Glomerular endothelial cell (primary cell): ENCODE measurements around the gene LMLN. TPM values are rescaled to one million over a fixed set of nuclear protein-coding genes. Genes with fewer than 3 reads are reported as not detected.
"Not testable (repeated sequence)": the region's sequence is repeated elsewhere in the genome, so short reads cannot be mapped to it uniquely, and the experiment has no call there.

Experiments
- DNase-seq: peaks from one replicate; pipeline ENCODE4 v3.0.0-alpha.2; 2011; ENCODE audit warnings: low read depth, low spot score; ENCODE audit errors: extremely low read depth
- total RNA-seq: library from RNA; depleted of rRNA; stranded (reverse); fragments of >200 nt; gene quantifications from 2 replicates; pipeline ENCODE4 v1.2.3, GENCODE V29; 2015

Gene LMLN
- total RNA-seq, 1 donor from 2014 or later: 7.4 TPM

DNA sequence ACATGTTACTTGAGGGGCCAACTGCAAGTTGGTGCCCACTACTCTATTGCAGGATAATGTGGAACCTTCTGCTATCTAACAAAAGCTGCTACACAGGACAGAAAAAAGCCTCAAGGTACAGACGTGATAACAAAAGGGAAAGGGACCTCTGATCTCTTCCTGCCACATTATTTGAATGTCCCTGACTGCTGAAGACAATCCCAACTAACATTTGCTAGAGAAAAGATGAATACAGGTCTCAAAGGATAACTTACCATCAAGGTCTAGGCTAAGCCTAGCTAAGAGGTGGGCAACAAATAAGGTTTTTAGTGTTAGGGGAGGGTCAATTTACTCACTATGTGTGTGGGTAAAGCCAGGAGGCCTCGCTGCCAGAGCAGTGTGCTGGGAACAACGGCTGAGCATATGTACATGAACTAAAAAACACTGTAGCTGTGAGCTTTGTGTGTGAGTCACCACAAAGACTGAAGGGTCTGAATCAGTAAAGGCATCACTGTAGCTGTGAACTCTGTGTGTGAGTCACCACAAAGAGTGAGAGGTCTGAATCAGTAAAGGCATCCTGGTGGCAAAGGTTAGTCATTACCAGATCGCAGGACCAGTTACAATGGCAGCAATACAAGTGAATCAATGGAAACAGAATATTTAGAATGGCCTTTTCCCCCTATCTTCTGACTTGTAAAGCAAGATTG lies 111.7 kb downstream of the LMLN start:
- DNase-seq: peak; percentile 79

DNA sequence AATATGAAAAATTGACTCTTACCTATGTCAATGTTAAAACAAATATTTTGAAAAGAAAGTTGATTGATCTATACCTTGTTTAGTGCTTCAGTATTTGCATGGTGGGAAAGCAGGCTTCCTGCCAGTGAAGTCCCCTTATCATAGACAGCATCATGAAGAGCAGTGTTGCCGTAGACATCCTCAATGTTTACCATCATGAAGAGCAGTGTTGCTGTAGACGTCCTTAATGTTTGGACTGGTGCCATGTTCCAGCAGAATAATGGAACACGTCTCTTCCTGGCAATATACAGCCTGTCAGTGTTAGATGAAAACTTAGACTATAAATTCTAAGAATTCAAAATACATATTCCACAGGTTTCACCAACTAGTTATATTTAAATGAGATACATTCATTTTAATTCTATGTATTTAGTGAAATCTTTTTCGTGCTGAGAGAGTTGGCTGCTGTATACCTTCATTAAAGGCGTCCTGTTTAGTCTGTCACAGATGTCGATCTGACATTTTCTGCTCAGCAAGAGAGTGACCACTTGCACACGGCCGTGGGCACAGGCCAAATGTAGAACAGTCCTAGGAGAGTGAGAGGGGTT lies 116.8 kb downstream of the LMLN start:
- DNase-seq: no peak

DNA sequence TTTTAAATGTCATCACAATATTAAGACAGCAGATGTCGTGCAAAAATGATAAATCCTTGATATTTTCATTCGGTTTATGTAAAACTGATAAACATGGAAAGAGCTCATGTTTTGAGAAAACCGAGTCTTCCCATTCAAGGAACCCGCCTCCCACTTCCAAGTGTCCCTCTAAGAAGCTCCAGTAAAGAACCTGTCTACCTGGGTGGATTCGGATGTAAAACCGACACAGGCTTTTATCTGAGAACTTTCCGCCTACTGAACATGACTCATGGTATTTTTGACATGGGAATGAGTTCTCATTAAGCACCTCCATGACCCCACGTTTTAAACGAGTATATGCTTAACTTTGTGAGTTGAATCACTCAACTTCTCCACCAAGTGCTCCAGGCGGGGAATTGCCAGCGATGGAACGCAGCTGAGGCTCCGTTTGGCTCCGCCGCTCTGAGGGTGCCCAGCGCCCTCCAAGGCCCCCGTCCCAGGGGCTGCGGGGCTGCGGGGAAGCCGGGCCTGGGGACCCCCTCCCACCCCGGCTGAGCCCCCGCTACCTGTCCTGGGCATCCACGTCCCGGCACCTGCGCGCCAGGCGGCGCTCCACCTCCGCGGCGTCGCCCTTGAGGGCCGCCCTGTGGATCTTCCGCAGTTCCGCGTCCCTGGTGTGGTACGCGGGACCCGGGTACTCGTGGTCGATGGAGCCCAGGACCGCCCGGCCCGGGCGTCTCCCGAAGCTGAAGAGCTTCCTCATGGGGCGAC lies 119.9 kb downstream of the LMLN start:
- DNase-seq: no peak

DNA sequence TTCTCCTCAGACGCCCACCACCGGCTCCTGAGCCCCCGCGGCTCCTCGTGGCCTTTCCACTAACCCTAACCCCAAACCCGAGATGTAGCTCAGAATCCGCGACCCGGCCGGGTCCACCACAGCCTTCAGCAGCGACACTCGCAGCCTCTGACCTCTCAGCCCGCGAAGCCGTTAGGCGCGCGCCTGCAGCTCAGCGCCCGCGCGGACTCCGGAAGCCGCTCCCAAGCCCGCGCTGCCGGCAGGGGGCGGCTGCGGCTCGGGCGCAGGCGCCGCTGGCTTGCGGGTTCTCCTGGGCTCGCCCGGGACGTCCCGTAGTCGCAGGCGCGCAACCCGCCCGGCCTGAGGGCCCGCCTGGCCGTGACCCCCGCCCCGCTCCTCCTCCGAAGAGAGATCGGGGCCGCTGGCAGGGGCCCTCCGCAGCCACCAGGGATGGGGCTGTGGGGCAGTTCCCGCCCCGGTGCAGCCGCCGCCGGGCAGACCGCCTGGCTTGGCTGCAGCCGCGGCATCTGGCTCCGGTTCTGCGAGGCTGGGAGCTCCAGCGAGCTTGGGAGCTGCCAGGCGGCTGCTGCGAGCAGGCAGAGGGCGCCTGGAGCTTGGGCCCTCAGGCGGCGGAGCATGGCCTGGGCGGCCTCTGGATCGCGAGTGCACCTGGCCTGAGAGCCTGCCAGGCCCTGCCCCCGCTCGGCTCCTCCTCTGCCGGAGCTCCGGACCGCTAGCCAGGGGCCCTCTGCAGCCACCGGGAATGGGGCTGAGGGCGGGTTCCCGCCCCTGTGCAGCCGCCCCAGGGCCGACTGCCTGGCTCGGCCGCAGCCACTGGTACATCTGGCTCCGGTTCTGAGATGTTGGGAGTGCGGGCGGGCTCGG lies 120.7 kb downstream of the LMLN start:
- no peak for DNase-seq

DNA sequence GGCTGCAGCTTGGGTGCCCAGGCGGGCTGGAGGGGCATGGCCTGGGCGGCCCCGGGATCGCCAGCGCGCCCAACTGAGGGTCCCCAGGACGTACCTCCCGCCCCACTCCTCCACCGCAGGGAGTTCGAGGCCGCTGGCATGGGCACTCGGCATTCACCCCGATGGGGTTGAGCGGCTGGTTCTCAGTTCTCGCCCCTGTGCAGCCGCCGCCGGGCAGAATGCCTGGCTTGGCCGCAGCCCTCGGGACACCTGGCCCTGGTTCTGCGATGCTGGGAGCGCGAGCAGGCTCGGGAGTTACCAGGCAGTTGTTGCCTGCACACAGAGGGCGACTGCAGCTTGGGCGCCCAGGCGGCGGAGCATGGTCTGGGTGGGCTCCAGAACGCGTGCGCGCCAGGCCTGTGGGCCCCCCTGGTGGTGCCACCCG lies 121.4 kb downstream of the LMLN start:
- no peak for DNase-seq

DNA sequence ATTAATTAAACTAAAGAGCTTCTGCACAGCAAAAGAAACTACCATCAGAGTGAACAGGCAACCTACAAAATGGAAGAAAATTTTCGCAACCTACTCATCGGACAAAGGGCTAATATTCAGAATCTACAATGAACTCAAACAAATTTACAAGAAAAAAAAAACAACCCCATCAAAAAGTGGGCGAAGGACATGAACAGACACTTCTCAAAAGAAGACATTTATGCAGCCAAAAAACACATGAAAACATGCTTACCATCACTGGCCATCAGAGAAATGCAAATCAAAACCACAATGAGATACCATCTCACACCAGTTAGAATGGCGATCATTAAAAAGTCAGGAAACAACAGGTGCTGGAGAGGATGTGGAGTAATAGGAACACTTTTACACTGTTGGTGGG lies 122.2 kb downstream of the LMLN start:
- DNase-seq: not testable (repeated sequence)

DNA sequence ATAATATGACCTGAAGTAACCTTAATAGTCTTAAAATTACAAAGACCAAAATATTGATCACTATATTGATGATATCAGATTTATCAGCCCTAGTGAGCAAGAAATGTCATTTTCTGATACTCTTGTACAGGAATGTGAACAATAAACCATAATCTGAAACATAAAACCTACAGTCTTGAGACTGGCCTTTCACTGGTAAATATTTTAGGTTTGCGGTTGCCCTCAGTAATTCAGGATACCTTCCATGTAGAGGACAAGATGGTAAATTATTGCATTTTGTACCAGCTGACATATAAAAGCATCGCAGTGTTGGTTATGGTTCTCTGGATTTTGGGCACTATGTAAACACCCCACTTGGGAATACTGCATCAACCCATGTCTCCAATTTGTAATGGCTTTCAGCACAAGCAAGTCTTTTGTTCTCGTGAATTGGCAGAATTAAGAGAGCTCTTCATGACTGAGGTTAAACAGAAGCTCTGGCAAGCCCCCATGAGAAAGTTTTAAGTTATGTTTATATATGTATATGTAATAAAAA lies 128.5 kb downstream of the LMLN start:
- DNase-seq: no peak

DNA sequence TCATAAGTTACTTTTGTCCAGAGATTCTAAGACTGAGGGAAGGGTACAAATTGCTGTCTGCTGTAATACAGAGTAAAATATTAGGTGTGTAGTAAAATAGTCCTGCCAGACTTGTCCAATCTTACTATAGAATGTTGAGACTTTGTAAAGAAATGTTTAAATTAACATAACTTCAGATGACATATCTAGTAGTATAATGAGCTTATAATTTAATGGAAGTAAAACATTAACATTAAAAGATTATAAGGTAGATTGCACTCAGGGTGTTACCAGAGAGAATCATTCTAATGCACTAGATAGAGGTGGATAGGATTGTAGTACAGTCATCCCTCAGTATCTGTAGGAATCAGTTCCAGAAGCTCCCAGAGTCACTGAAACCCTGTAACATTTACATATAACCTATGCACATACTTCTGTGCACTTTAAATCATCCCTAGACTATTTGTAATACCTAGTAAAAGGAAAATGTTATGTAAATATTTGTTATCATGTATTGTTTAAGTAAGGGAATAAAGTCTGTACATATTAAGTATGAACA lies 130.8 kb downstream of the LMLN start:
- no peak for DNase-seq

DNA sequence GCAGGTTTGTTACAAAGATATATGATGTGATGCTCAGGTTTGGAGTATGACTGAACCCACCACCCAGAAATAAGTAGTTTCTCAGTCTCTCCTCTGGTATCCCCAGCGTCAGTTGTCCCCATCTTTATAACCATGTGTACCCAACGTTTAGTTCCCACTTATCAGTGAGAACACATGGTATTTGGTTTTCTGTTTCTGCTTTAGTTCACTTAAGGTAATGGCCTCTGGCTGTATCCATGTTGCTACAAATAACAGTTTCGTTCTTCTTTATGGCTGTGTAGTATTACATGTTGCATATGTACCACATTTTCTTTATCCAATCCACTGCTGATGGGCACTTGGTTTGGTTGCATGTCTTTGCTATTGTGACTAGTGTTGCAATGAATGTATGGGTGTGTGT lies 132.3 kb downstream of the LMLN start:
- no peak for DNase-seq

DNA sequence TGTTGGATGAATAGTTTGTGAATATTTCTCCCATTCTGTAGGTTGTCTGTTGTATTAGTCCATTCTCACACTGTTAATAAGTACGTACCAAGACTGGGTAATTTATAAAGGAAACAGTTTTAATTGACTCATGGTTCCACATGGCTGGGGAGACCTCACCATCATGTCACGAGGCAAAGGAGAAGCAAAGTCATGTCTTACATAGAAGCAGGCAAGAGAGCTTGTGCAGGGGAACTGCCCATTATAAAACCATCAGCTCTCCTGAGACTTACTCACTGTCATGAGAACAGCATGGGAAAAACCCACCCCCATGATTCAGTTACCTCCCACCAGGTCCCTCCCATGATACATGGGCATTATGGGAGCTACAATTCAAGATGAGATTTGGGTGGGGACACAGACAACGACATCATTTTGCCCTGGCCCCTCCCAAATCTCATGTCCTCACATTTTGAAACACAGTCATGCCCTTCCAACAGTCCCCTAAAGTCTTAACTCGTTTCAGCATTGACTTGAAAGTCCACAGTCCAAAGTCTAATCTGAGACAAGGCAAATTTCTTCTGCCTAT lies 133.2 kb downstream of the LMLN start:
- DNase-seq: no peak

Other genes with a start within 250 kb of the LMLN start
- 34.9 and 53.6 TPM in 2 replicates for gene RUBCN, start 223.3 kb upstream of the LMLN start, total RNA-seq
- gene FYTTD1, start 210.3 kb upstream of the LMLN start, total RNA-seq: 47.3 and 57.8 TPM in 2 replicates
- 27.0 and 47.8 TPM in 2 replicates for gene LRCH3, start 169.0 kb upstream of the LMLN start, total RNA-seq
- 403 and 714 TPM in 2 replicates for gene RPL35A, start 10.0 kb upstream of the LMLN start, total RNA-seq